Right hindlimb (tissue), 1 donor: ENCODE results near the gene ZFPM1.
"Not testable (repeated sequence)": the region's sequence is repeated elsewhere in the genome, so short reads cannot be mapped to it uniquely, and the experiment has no call there.

ENCODE experiments used
- DNase-seq: peaks from one replicate; pipeline ENCODE4 v3.0.0-alpha.2; 2018

ZFPM1 gene

DNA sequence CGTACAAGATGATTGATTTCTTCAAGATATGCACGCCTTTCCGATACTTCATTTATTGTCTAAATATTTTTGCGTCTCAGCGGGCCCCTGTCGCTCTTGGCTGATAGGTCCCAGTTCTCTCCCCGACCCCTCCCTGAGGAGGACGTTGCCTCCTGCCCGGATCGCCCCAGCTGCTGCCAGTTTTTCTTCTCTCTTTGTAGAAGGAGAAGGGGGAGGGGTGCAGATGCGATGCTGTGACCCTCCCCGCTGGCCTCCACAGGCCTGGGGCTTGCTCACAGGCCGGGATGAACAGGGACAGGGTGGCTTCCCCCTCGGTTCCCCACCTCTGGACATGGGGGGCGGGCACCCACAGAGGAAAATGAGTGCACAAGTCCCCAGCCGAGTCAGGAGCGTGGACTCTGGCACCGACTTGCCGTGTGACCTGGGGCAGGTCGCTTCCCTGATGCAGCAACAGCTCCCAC is 63.6 kb downstream of the ZFPM1 start:
- DNase-seq, result no peak

DNA sequence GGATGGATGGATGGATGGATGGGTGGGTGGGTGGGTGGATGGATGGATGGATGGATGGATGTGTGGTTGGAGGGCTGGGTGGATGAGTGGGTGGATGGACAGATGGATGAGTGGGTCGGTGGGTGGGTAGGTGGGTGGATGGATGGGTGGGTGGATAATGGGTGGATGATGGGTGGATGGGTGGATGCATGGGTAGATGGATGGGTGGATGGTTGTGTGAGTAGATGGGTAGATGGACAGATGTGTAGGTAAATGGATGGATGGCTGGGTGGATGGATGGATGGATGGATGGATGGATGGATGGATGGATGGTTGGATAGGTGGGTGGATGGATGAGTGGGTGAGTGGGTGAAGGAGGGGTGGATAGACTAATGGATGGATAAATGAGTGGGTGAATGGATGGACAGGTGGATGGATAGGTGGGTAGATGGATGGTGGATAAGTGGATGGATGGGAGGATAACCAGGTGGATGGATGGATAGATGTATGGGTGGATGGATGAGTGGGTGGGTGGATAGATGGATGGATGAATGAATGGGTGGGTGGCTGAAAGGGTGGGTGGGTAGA is 64.2 kb downstream of the ZFPM1 start:
- not testable (repeated sequence) for DNase-seq

DNA sequence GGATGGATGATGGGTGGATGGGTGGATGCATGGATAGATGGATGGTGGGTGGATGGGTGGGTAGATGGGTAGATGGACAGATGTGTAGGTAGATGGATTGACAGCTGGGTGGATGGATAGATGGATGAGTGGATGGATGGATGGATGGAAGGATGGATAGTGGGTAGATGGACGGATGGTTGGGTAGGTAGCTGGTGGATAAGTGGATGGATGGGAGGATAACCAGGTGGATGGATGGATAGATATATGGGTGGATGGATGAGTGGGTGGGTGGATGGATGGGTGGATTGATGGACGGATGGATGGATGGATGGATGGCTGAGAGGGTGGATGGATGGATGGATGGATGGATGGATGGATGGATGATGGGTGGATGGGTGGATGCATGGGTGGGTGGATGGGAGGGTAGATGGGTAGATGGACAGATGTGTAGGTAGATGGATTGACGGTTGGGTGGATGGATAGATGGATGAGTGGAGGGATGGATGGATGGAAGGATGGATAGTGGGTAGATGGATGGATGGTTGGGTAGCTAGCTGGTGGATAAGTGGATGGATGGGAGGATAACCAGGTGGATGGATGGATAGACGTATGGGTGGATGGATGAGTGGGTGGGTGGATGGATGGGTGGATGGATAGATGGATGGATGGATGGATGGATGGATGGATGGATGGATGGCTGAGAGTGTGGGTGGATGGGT is 65.5 kb downstream of the ZFPM1 start:
- DNase-seq, result not testable (repeated sequence)

DNA sequence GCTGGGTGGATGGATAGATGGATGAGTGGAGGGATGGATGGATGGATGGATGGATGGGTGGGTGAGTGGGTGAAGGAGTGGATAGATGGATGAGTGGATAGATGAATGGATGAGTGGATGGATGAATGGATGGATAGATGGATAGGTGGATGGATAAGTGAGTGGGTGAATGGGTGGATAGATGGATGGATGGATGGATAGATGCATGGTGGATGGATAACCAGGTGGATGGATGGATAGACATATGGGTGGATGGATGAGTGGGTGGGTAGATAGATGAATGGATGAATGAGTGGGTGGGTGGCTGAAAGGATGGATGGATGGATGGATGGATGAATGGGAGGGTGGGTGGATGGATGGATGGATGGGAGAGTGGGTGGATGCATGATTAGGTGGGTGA is 66.2 kb downstream of the ZFPM1 start:
- DNase-seq, result no peak

DNA sequence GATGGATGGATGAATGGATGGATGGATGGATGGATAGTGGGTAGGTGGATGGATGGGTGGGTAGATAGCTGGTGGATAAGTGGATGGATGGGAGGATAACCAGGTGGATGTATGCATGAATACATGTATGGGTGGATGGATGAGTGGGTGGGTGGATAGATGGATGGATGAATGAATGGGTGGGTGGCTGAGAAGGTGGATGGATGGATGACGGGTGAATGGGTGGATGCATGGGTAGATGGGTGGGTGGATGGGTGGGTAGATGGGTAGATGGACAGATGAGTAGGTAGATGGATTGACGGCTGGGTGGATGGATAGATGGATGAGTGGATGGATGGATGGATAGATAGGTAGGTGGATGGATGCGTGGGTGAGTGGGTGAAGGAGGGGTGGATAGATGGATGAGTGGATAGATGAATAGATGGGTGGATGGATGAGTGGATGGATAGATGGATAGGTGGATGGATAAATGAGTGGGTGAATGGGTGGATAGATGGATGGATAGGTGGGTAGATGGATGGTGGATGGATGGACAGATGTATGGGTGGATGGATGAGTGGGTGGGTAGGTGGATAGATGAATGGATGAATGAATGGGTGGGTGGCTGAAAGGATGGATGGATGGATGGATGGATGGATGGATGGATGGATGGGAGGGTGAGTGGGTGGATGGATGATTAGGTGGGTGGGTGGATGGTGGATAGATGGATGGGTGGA is 67.0 kb downstream of the ZFPM1 start:
- no peak for DNase-seq

DNA sequence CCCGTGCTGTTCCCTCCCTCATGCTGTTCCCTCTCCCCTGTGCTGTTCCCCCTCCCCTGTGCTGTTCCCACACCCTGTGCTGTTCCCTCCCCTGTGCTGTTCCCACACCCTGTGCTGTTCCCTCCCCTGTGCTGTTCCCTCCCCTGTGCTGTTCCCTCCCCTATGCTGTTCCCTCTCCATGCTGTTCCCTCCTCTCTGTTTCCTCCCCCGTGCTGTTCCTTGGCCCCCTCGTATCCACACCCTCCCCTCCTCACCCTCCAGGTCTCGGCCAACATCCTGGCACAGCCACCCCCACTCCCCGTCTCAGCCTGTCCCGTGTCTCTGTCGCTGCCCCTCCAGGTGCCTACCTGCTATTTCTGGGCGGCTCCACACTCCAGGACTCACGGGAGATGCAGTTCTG is 68.6 kb downstream of the ZFPM1 start:
- no peak for DNase-seq

DNA sequence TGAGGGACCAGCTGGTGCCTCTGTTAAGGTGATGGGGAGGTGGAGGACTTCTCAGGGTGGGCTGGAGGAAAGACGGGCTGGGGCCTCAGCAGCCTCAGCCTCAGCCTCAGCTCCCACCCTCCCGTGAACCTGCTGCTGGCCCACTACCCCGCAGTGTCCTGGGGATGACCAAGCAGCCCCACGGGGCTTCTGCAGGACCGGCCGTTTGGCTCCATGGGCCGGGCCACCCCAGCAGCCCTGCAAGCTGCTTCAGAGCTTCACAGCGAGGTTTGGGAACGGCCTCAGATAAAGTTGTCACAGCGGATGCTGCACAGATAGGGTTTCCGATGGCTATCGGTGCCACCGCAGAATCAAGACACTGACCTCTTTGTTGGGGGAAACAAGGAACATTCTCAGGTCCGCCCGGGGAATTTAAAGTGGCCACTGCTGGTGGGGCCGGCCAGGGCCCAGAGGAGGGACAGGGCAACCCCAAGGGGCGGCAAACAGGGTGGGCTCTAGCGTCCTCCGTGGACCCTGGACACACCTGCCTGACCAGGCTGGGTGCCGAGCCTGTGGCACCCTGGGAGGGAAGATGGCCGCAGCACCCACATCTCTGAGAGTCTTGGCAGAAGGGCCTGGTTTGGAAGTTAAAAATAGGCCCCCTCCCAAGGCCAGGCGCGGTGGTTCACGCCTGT is 69.3 kb downstream of the ZFPM1 start:
- no peak for DNase-seq

DNA sequence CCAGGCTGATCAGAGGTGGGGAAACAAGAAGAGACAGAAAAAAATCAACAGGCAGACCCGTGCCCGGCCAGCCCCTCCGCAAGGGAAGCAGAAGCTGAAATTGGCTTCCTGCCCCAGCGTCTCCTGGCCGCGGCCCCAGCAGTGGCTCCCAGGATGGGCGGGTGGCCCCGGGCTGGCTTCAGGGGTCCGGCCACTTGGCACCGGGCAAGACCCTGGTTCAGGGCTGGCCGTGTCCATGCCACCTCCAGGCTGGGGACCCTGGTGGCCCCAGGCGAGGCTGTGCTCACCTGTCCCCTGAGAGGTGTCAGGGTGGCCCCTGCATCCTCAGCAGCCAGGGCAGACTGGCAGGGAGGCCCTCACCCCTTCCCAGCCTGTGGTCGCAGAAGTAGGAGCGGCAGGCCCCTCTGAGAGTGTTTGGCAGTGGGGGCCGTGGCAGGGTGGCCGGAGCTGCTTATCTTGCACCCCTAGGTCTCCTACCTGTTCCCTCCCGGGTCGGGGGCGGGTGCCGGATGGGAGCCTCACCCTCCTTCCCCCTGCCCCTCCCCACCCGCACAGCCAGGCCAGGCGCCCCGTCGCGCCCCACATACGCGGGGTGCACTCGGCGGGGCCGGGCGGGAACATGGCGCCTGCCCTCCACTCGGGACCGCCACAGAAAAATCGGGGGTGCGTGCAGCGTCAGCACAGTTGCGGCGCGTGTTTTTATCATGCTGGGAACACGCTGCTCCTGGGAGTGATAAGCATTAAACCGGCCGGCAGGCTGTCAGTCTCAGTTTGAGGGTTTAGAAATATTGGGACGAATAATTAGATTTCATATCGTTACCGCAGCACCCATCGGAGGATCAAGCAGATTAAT is 70.5 kb downstream of the ZFPM1 start:
- no peak for DNase-seq

DNA sequence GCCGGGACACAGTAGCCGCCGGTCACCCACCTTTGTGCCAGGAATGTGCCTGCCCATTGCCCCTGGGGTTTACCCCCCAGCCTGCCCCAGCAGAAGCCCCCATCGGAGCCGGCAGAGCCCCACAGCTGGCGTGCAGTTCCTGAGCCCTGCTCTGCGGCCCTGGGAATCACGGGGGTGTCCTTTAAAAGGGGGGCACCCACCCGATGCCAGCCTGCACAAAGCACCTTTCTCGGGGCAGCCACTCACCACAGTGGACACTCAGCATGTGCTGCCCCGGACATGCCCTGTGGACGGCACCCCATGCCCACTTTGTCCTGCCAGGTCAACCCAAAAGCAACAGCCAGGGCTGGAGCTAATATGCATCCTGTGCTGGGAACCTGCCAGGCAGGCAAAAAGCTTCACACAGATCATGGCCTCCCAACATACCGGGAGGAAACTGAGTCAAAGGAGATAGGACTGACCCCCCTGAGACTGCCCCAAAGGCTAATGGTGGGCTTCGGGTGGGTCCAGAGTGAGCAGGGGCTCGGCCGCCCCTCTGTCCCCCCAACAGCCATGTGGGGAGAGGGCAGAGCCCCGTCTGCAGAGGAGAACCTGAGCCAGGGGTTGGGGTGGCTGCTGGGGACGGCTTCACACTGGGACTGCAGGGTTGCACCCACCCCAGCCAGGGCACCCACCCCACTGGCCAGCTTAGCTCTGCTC is 71.3 kb downstream of the ZFPM1 start:
- no peak for DNase-seq

DNA sequence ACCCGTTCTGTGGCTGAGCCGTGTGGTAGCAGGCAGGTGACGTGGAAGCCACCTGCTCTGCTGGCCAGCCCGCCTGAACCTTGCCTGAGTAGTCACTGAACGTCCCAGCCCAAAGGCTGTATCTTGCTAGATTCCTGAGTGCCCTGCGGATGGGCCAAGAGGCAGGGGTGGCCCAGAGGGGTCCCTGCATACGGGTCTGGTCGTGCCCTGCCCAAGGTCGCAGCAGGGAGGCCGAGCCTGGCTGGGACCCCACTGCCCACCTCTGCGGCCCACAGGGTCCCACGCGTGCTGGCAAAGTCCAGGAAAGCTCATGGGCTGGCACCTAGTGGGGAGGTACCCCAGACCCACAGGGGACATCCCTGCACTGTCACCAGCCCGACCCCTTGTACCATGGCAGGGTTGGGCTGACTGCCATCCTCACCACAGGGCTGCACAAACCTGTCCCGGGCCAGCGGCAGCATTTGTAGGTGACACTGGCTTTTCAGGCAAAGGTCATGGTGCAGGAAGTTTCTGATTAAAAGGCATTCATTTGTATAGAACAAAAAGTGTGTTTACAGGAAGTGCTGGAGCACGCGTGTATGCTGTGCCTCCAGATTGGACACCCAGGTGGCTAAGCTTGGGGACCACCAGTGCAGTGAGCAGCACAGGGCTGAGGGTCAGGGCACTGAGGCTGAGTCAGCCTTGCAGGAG is 72.0 kb downstream of the ZFPM1 start:
- DNase-seq, result no peak

DNA sequence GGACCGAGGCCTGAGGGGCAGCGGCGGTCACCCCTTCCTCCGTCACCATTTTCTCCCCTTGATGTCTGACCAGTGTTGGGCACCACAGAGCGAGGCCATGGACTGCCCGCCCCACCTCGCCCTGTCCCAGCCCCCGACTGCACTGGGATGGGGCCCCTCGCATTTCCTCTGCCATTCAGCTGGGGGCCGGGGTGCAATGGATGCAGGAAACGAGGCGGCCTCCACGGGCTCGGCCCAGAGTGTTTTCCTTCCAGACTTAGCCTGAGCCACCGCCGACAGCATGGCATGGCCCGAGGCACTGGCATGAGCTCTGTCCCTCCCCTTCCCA is 72.5 kb downstream of the ZFPM1 start:
- DNase-seq, result no peak

DNA sequence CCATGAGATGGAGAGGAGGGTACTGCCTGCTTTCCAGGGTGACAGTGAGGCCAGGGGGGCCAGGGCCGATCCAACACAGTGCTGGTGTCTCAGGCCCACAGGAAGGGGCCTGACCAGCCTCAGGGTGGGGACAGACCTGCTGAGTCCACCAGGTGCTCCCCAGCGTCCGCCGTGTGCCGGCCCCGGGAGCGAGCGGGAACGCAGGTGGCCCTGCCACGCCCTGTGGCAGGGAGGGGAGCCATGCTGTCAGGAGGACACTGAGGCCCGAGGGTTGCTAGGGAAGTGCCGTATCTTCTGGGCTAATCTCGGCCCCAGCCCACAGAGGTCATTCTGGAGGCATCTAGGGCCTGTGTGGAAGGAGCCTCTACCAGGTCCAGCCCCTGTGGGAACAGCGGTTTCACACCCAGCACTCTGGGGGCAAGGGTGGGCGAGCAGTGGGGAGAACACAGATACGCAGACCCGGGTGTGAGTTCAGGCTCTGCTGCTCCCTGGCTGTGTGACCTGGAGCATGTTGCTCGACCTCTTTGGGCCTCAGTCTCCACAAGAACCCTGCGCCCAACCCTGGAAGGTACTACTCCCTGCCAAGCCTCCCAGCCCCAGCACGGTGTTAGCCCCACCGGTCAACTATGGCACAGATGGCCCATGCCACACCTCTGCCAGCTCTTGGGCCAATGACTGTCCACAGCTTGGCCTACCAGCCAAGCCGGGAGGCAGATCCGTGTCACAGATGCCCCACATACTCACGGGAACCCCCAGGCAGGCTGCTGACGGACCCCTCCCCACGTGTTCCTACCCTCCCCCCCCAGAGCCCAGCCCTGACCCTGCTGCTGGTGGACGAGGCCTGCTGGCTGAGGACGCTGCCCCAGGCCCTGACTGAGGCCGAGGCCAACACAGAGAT is 73.2 kb downstream of the ZFPM1 start:
- no peak for DNase-seq

DNA sequence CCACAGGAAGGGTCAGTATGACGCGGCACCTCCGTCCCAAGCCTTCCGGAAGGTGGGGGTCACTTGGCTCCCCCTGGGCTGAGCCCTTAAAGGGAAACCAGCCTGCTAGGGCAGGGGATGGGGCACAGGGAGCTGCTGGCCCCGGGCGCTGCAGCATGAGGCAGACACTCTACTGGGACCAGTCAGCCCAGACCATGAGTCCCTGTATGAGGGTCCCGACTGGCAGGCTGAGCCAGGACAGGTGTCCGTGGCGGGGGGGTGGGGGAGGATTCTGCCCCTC is 73.8 kb downstream of the ZFPM1 start:
- DNase-seq, result peak; percentile 37

DNA sequence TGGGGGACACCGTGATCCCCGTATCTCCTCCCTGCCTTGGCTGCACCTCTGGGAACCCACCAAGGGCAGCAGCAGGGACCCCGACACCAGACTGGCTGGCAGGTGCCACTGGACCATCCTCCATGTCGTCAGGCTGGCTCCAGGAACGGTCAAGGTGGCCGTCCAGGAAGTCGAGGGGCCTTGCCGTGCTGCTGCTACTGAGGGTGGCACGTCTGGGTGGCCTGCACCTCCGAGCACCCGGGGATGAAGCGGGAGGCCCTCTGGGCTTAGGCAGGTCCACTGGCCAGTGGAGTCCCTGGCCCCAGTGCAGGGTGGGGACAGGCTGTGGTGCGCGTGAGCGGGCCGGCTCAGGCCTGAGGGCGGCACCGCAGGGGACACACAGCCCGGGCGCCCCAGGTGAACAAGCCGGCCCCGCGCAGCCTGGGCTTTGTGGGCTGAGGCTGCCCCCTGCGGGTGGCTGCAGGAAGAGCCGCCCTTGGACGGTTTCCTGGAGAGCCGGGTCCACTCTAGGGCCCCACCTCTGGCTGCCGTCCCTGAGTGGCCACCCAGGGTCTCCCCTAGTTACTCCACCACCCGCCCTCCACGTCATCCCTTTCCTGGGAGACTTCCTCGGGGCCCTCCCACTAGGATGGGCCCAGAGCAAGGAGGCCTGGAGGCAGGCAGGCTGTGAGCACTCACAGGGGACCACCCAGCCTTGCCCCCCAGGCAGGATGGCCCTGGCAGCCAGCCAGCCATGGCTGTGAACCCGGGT is 74.3 kb downstream of the ZFPM1 start:
- DNase-seq, result peak; percentile 81

DNA sequence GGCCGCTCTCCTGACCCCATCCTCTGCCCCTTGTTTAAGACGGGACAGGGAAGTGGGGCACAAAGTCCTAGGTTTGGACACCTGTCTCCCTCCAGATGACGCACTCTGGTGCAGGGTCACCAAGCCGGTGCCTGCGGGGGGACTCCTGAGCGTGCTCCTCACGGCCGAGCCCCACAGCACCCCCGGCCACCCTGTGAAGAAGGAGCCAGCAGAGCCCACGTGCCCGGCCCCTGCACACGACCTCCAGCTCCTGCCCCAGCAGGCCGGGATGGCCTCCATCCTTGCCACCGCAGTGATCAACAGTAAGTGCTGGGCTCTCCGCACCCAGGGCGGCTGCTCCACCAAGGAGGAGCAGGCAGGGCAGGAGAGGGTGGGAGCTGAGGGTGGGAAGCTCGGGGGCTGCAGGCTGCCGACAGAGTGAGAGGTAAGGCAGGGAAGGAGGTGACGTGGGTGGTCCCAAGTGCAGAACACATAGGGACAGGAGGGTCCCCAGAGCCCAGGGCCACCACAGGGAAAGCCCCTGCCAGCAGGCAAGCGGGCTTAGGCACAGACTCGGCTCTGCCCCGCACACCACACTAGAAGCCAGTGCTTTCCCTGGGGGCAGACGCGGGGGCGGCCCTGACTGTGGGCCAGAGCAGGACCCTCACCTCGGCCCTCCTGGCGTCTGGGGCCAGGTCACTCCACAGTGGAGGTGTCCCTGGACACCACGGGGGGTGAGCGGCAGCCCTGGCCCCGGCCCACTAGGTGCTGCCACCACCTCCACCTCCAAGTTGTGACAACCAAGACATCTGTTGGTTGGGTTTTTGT is 75.1 kb downstream of the ZFPM1 start:
- no peak for DNase-seq

DNA sequence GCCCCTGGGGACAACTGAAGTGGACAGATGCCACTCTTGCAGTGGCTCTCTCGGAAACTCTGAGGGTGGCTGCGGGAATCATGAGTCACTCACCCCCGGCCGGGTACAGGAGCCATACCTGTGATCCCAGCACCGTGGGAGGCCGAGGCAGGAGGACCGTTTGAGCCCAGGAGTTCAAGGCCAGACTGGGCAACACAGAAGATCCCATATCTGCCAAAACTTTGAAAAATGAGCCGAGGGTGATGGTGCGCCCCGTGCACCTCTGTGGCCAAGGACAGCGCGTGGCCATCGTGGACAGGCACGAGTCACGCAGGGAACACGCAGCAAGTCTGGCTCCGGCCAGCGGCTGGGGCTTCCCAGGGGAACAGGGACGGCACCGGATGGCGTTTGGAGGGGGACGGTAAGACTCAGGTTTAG is 75.8 kb downstream of the ZFPM1 start:
- DNase-seq, result no peak

DNA sequence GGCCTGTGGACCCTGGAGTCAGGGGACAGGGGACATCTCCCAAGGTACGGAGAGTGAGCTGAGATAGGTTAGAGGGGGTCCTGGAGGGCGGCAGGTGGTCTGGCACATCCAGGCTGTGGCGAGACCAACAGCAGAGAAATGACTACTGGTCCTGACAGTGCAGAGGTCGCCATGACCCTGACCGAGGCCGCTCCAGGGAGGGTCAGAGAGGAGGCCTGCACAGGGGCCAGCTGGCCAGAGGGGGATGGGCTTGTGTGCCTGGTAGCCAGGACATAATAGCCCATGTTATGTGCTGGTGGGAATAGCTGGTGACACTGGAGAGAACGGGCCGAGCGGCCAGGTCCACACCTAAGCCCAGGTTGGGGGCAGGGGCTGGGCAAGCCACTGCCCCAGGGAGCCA is 76.5 kb downstream of the ZFPM1 start:
- DNase-seq, result no peak

DNA sequence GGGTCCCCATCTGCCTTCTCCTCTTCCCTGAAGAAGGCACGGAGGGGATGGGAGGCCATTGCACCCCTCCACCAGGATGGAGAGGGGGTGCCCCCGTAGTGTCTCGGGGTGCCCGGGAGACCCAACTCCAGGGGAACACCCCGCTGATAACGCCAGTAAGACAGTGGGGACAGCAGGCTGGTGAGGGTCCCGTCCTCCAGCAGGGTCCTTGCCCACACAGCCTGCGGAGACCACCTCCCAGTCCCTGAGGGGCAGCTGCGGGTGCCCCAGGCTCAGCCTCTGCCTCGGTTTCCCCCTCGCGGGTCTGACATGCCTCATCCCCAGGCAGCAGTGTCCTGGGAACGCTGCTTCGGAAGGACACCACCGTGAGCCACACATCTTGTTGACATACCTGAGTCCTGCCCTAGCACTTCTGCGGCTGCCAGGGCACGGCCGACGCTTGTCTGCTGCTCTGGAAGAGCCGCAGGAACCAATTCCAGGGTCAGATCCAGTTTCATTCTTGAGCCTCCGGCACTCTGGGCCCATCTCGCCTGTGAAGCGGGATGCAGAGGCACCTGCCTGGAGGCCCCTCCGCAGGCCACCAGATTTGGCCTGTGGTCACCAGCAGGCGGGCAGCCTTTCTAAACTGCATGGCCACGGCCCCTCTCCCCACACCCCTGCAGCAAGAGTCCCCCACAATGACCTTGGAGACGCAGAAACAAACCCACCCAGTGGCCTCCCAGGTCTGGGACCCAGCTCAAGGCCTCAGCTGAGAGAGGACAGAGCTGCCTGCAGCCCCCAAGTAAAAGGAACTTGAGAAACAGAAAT is 77.2 kb downstream of the ZFPM1 start:
- peak; percentile 20 for DNase-seq
